Testis (tissue), 3 donors: ENCODE results near the gene SPINK1. TPM values are rescaled to one million over a fixed set of nuclear protein-coding genes. Genes with fewer than 3 reads are reported as not detected.

Experiments
- DNase-seq: peaks from one replicate; pipeline ENCODE4 v3.0.0-alpha.2; 2019
- H3K27ac ChIP-seq, 2 donors: fragments of 200-600 bp; sonication (generic); one replicate each; pipeline ENCODE4 v1.5.1; 2019
- H3K27me3 ChIP-seq: fragments of 200-600 bp; sonication (generic); one replicate; pipeline ENCODE4 v1.5.1; 2019
- H3K36me3 ChIP-seq: fragments of 200-600 bp; sonication (generic); one replicate; pipeline ENCODE4 v1.5.1; 2017; ENCODE audit warnings: low read depth; ENCODE audit errors: missing control alignments
- H3K4me1 ChIP-seq: fragments of 200-600 bp; sonication (generic); one replicate; pipeline ENCODE4 v1.5.1; 2019
- H3K4me3 ChIP-seq, 2 donors: fragments of 200-600 bp; sonication (generic); one replicate each; pipeline ENCODE4 v1.5.1; 2017 to 2019
- H3K9me3 ChIP-seq: fragments of 200-600 bp; sonication (generic); one replicate; pipeline ENCODE4 v1.5.1; 2017
- POLR2A ChIP-seq: fragments of 450-650 bp; IDR thresholded peaks from one replicate; pipeline ENCODE4 v1.6.1; 2017; ENCODE audit warnings: antibody characterized with exemption, mild to moderate bottlenecking, moderate library complexity
- WGBS, 2 donors: methylation state at CpG; one replicate each; pipeline ENCODE4 v1.1.5; 2018; 5-methylcytosine and 5-hydroxymethylcytosine counted together
- intact Hi-C: fragments of 100-400 bp; cut with DNase I; formaldehyde crosslinking; loops from one replicate; pipeline ENCODE4 v1.15.1; 2023; ENCODE audit warnings: low total_unique reads
- polyA plus RNA-seq: library from polyadenylated mRNA; stranded (reverse); fragments of 350-450 nt; fragmentation: Illumina TruSeq; extraction: RNeasy Lipid Tissue Mini Kit (QIAGEN cat#74804); gene quantifications from one replicate; pipeline ENCODE4 v1.2.3, GENCODE V29; 2014; ENCODE audit warnings: low read depth, low replicate concordance; ENCODE audit not compliant: insufficient read depth
- total RNA-seq, 2 donors: library from RNA; depleted of rRNA; stranded (reverse); fragments of >200 nt; gene quantifications; one replicate each; pipeline ENCODE4 v1.2.3, GENCODE V29; 2016
- TF ChIP-seq, protein P1 (sequence below), 3 experiments: fragments of 450-650 bp in 2 of 3; fragments of 200-600 bp in 1 of 3; sonication (generic) in 1 of 3; IDR thresholded peaks; one replicate each; pipeline ENCODE4 v1.5.1; 2016 to 2019; ENCODE audit warnings: antibody characterized with exemption in 3 of 3, mild to moderate bottlenecking in 2 of 3, moderate library complexity in 1 of 3

The SPINK1 gene
- total and polyA plus RNA-seq, 3 donors from 2014 or later, result not detected

GRCh38 chr5:147869112-147869511 lies 37.6 kb upstream of the SPINK1 start:
- DNase-seq, result no peak
- no peak for TF ChIP-seq POLR2A
- TF ChIP-seq, protein P1, sequence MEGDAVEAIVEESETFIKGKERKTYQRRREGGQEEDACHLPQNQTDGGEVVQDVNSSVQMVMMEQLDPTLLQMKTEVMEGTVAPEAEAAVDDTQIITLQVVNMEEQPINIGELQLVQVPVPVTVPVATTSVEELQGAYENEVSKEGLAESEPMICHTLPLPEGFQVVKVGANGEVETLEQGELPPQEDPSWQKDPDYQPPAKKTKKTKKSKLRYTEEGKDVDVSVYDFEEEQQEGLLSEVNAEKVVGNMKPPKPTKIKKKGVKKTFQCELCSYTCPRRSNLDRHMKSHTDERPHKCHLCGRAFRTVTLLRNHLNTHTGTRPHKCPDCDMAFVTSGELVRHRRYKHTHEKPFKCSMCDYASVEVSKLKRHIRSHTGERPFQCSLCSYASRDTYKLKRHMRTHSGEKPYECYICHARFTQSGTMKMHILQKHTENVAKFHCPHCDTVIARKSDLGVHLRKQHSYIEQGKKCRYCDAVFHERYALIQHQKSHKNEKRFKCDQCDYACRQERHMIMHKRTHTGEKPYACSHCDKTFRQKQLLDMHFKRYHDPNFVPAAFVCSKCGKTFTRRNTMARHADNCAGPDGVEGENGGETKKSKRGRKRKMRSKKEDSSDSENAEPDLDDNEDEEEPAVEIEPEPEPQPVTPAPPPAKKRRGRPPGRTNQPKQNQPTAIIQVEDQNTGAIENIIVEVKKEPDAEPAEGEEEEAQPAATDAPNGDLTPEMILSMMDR (IDR thresholded peaks at IDR 0.05), result no peak
- intact Hi-C loops, result no loop called here
- H3K36me3 ChIP-seq, result no peaks in the 10 kb centered on the region
- H3K27me3 ChIP-seq, result no peaks in the 10 kb centered on the region
- no peaks in the 10 kb centered on the region for H3K4me1 ChIP-seq
- H3K27ac ChIP-seq, result no peak overlapping the region
- no peak overlapping the region for H3K4me3 ChIP-seq
- no peaks in the 10 kb centered on the region for H3K9me3 ChIP-seq
- WGBS, 2 donors, result 40 to 52% methylated on average over 4 of the region's 4 CpGs

DNA sequence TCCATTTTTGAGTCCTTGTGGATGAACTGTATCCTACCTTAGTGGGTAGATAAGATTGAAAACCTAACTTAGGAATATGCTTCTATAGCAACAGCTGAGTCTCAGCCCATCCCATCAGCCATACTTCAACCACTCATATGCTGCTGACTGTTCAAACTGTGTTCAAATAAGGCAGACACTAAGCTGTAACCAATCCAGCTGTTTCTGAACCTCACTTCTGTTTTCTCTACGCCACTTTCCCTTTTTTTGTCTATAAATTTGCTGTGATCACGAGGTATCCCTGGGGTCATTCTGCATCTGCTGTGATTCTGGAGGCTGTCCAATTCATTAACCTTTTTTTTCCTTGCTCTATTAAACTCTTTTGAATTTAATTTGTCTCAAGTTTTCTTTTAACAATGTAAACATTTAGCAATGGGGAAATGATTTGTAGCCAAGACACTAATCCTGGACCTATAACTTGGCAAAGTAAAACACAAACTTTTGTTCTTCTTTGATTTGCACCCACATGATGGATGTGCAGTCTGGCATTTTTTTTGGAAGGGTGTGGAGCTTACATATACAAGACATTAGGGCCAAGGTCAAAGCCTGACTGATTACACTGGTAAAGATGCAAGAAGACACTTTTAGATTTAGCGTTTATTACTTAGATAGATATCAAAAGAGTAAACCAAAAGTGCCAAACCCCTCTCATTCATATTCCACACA lies 32.1 kb upstream of the SPINK1 start:
- TF ChIP-seq POLR2A, result no peak
- TF ChIP-seq, protein P1 (IDR thresholded peaks at IDR 0.05), result no peak
- no peaks in the 10 kb centered on the region for H3K27me3 ChIP-seq
- 61 to 62% methylated on average over 3 of the region's 3 CpGs for WGBS, 2 donors
- no peak overlapping the region for H3K4me3 ChIP-seq
- no peak for DNase-seq
- no peak overlapping the region for H3K27ac ChIP-seq
- H3K36me3 ChIP-seq, result no peaks in the 10 kb centered on the region
- H3K9me3 ChIP-seq, result no peaks in the 10 kb centered on the region
- no peaks in the 10 kb centered on the region for H3K4me1 ChIP-seq
- intact Hi-C loops, result no loop called here

- intact Hi-C loops, result no loop called here
- Histone ChIP-seq H3K4me3 (no peak overlapping the region), H3K27ac (no peak overlapping the region), H3K27me3 (no peaks in the 10 kb centered on the region), H3K9me3 (no peaks in the 10 kb centered on the region), H3K36me3 (no peaks in the 10 kb centered on the region), H3K4me1 (no peaks in the 10 kb centered on the region)
- DNase-seq, result no peak
- WGBS, 2 donors, result 69 to 94% methylated on average over 1 of the region's 1 CpG
- TF ChIP-seq, protein P1 (IDR thresholded peaks at IDR 0.05), result no peak
- no peak for TF ChIP-seq POLR2A
Measured at GRCh38 chr5:147860641-147861025, 29.2 kb upstream of the SPINK1 start.

- Histone ChIP-seq H3K4me3 (no peak overlapping the region), H3K27ac (no peak overlapping the region), H3K9me3 (no peaks in the 10 kb centered on the region), H3K36me3 (no peaks in the 10 kb centered on the region), H3K4me1 (no peaks in the 10 kb centered on the region), H3K27me3 (no peaks in the 10 kb centered on the region)
- intact Hi-C loops, result no loop called here
- WGBS, 2 donors, result 85 to 86% methylated on average over 3 of the region's 3 CpGs
- TF ChIP-seq POLR2A, result no peak
- TF ChIP-seq, protein P1 (IDR thresholded peaks at IDR 0.05), result no peak
- no peak for DNase-seq
Measured at GRCh38 chr5:147859962-147860640, 28.6 kb upstream of the SPINK1 start.
